PFSK-1 (cell line): ENCODE measurements around the gene SYTL4.

ENCODE experiments used
- FOXP2 ChIP-seq: optimal IDR thresholded peaks from 2 replicates; pipeline ENCODE3; 2011; ENCODE audit warnings: borderline replicate concordance, control low read depth, inconsistent platforms; ENCODE audit not compliant: insufficient read depth; ENCODE audit errors: extremely low read length, extremely low read depth
- POLR2AphosphoS5 ChIP-seq: IDR thresholded peaks from 2 replicates; pipeline ENCODE4 v1.6.1; 2012; ENCODE audit warnings: low read depth, mild to moderate bottlenecking, control low read depth, low read length, moderate library complexity
- SIN3A ChIP-seq: IDR thresholded peaks from 2 replicates; pipeline ENCODE4 v1.6.1; 2012; ENCODE audit warnings: mild to moderate bottlenecking, low read length, moderate library complexity, borderline replicate concordance; ENCODE audit not compliant: insufficient read depth
- TAF1 ChIP-seq: IDR thresholded peaks from 2 replicates; pipeline ENCODE4 v1.6.1; 2012; ENCODE audit warnings: low read length, control low read depth, borderline replicate concordance; ENCODE audit not compliant: insufficient read depth
- TF ChIP-seq, protein P1 (sequence below), 2 experiments: IDR thresholded peaks; 2 replicates each; pipeline versions ENCODE4 v1.6.1 to v1.8.0; 2011 to 2012; ENCODE audit warnings: low read depth in 2 of 2, low read length in 2 of 2, control low read depth in 1 of 2, inconsistent platforms in 1 of 2, mild to moderate bottlenecking in 1 of 2, moderate library complexity in 1 of 2; ENCODE audit not compliant: insufficient read depth in 1 of 2

SYTL4 gene

DNA sequence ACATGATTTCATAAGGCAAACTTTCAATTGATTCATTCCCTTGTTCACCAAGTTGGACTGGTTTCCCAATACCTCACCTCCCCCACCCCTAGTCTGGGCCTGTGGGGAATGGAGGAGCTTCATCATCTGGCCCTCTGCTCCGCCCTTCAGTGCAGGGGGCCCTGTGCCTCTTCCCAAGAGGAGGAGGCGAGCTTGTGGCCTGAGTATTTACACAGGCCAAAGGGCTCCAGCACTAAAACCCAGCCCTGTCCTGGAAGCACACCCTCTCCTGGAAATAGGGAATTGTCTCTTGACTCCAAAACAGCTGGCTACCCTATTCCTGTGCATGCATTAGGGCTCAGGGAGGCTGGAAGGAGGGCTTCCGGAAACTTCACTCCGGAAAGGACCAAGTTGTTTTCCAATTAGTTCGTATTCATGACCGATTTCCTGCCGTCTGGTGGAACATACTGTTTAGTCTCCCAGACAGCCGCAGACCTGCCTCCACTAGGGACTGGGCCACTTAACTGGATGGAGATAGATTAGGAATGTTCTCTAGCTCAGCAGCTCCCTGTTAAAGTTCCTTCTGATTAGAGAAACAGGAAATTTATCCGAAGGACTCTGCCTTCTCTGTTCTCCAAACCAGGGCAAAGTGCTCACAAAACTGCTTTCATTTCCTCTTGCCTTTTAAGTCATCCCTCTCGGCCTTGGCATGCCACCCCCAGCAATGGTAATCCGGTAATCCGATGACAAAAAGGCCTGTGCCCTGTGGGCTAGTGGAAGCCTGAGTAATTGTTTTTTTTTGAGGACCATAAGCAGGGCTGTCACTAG is 82.2 kb downstream of the SYTL4 start:
- TF ChIP-seq FOXP2, result peak; percentile 64
- TF ChIP-seq POLR2AphosphoS5, result no peak
- no peak for TF ChIP-seq TAF1
- TF ChIP-seq SIN3A, result peak; percentile 68; the same call in 1 of the 2 replicates
- TF ChIP-seq, protein P1, sequence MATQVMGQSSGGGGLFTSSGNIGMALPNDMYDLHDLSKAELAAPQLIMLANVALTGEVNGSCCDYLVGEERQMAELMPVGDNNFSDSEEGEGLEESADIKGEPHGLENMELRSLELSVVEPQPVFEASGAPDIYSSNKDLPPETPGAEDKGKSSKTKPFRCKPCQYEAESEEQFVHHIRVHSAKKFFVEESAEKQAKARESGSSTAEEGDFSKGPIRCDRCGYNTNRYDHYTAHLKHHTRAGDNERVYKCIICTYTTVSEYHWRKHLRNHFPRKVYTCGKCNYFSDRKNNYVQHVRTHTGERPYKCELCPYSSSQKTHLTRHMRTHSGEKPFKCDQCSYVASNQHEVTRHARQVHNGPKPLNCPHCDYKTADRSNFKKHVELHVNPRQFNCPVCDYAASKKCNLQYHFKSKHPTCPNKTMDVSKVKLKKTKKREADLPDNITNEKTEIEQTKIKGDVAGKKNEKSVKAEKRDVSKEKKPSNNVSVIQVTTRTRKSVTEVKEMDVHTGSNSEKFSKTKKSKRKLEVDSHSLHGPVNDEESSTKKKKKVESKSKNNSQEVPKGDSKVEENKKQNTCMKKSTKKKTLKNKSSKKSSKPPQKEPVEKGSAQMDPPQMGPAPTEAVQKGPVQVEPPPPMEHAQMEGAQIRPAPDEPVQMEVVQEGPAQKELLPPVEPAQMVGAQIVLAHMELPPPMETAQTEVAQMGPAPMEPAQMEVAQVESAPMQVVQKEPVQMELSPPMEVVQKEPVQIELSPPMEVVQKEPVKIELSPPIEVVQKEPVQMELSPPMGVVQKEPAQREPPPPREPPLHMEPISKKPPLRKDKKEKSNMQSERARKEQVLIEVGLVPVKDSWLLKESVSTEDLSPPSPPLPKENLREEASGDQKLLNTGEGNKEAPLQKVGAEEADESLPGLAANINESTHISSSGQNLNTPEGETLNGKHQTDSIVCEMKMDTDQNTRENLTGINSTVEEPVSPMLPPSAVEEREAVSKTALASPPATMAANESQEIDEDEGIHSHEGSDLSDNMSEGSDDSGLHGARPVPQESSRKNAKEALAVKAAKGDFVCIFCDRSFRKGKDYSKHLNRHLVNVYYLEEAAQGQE (IDR thresholded peaks at IDR 0.05; ENCODE audit: insufficient read depth in 1 of 2, low read depth in 2 of 2, low read length in 2 of 2), result peak in 1 of 2 experiments; percentile 58; a peak in 2 of 4 replicates

DNA sequence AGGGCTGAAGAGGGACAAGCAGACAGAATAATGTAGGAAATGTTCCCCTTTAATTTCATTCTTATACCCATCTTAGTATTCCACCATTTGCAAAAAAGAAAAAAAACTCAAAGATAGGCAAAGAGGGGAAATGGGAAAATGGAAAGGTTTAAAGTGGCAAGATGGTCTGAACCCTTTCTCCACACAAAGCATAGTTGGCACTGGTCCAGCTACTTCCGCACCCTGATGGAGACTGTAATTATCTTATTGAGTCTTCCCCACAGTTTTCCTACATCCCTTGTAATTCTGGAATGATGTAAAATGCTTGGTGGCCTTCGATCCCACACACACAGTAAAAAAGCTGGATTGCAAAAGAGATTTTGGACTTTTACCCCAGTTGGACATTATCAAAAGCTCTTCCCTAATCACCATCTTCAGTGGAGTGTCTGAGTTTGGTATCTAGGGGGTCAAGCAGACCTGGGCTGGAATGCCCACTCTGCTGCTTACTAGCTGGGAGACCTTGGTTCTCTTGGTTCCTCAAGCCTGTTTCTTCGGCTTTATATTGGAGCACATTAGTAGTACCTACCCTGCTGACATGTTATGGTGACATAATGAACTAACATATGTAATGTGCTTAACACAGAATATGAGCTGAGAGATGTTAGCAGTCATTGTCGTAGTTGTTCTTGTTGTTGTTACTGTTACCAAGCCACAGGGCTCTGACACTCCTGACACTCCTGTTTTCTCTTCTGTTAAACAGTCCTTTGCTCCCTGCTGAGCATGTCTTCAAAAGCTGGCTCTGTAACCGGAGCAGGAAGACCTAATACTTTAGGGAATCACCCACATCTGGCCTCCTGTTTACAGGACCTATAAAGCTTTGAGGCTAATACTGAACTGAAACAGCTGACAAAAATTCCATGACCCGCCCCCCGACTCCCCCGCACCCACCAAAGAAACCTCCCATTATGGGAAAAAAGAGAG is 83.2 kb downstream of the SYTL4 start:
- TF ChIP-seq SIN3A, result no peak
- TF ChIP-seq FOXP2, result no peak
- TF ChIP-seq TAF1, result no peak

DNA sequence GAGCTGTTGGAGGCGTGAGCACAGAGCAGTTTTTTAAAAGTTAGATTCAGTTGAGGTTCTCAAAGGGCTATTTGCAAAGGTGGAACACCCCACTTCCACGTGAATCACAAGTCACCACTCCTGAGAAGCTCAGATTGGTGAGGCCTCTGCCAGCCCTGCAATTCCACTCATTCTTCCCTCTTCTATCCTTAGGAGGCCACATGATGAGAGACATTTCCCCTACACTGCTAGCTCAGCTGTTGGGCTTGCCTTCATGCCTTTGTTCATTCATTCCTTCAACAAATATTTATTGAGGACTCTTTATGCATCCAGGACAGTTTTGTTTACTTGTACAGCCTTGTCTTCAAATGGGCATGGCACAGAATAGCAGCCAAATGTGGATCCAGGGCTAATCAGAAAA is 84.2 kb downstream of the SYTL4 start:
- TF ChIP-seq FOXP2, result no peak
- TF ChIP-seq, protein P1 (IDR thresholded peaks at IDR 0.05; ENCODE audit: insufficient read depth in 1 of 2, low read depth in 2 of 2, low read length in 2 of 2), result no peak
- TF ChIP-seq POLR2AphosphoS5, result no peak
- no peak for TF ChIP-seq SIN3A
- no peak for TF ChIP-seq TAF1

DNA sequence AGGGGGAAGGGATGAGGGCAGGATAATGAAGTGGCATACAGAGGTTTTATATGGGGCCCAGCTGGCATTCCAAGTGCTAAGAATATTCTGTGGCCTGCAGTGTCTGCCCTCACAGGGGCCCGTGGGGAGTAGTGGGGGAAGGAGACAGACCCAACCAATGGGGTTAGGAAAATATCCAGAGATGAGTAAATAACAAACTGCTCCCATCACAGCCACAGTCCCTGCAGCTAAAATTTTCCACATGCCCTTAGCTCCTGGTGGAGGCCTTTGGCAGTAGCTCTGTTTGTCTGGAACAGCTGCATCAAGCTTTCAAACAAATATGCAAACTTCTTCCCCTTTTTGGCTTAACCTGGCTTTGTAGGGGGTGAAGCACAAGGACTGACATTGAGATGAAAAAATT is 84.8 kb downstream of the SYTL4 start:
- TF ChIP-seq TAF1, result no peak

DNA sequence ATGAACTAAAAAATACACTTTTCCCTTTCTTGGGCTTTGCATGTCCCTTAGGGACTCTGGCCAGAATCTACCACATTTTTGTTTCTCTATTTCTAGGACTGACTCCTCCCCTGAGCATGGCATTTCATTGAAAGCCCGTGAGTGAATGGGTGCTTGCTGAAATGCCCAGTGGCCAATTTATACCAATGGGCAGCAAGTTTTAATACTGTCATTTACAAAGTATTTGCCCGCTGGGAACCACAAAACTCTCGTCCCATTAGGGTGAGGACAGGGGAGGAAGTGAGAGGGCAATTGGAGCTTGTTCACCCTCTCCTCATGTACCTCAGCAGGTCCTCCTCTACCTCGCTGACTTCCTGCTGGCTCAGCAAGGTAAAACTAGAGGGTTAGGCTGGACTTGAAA is 86.8 kb downstream of the SYTL4 start:
- TF ChIP-seq SIN3A, result no peak

DNA sequence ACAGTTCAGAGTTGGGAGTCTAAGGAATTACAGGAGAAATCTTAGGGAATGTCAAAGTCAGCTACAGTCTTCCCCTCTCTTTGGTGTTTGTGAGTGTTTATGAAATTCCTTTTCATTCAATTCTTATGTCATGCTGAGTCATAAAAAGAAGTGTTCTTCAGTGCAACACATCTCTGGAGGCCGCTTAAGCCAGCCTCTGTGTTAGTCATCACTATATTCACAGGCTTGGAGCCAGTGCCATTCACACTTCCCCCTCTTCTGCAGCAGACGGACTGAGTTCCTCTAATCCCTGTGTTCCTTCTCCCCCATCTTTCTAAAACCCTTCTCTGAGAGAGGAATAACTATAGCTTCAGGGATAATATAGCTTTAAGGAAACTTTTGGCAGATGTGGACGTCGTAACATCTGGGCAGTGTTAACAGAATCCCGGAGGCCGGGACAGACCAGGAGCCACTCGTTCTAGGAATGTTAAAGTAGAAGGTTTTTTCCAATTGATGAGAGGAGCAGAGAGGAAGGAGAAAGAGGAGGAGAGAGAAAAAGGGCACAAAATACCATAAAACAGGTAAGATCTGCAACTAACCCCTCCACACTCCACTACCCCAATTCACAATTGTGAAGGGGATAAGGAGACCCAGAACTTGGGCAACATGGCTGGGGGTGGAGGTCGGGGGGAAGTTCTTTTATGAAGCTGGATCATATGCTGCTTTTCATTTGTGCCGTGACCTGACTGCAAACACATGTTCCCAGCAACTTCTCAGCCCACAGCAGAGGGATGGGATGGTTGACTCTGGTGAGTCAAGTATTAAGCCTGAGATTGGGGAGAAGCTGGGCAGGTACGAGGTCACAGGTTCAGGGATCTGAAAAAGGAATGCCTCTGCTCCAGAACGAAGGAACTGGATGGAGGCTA is 87.7 kb downstream of the SYTL4 start, which contains the start of gene SRPX2:
Gene SRPX2 (plus strand): TSS at position 244 of the 905 bp plus-strand sequence. CDS start 2,124 bp downstream, outside the sequence.
- TF ChIP-seq SIN3A, result 0 out of 2 replicates have a peak, but pooled peaks have one; percentile 63
- no peak for TF ChIP-seq FOXP2
- TF ChIP-seq POLR2AphosphoS5, result peak; percentile 59
- peak; percentile 23; the same call in 1 of the 2 replicates for TF ChIP-seq TAF1

DNA sequence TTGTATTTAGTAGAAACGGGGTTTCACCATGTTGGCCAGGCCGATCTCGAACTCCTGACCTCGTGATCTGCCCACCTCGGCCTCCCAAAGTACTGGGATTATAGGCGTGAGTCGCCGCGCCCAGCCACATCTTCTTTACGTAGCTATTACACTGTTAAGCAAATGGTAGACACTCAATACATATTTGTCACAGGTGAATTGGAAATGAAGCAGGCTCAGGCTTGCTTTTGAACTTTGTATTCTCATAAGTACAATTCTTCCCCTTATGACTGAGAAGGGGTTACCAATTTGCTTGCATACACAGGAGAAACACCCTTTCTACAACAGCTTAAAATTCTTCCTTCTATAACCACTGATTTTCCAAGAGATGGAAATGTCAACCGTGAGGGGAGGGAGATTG is 88.7 kb downstream of the SYTL4 start:
- TF ChIP-seq FOXP2, result no peak
- TF ChIP-seq SIN3A, result no peak
